HepG2 (cell line): ENCODE data around the gene SAYSD1. TPM values are rescaled to one million over a fixed set of nuclear protein-coding genes. Genes with fewer than 3 reads are reported as not detected.

Experiments
- ATF3 ChIP-seq: sonication (generic); formaldehyde crosslinking; IDR thresholded peaks from 2 replicates; pipeline ENCODE4 v1.4.0; 2020; ENCODE audit warnings: missing genetic modification reagents
- CBX1 ChIP-seq: IDR thresholded peaks from one replicate; pipeline ENCODE4 v1.6.1; 2016; ENCODE audit warnings: antibody characterized with exemption, low read depth
- FOSL1 ChIP-seq: sonication (generic); formaldehyde crosslinking; IDR thresholded peaks from 2 replicates; pipeline ENCODE4 v1.9.0; 2021; ENCODE audit warnings: missing genetic modification reagents, borderline replicate concordance
- FOXC1 ChIP-seq: sonication (generic); formaldehyde crosslinking; IDR thresholded peaks from 2 replicates; pipeline ENCODE4 v1.8.0; 2022; ENCODE audit warnings: mild to moderate bottlenecking, missing genetic modification reagents, borderline replicate concordance
- FOXO4 ChIP-seq: sonication (generic); formaldehyde crosslinking; conservative IDR thresholded peaks from 2 replicates; pipeline ENCODE4 v1.8.1; 2023; ENCODE audit warnings: missing genetic modification reagents
- JUN ChIP-seq: sonication (generic); formaldehyde crosslinking; IDR thresholded peaks from 2 replicates; pipeline ENCODE4 v1.4.0; 2020; ENCODE audit warnings: mild to moderate bottlenecking, missing genetic modification reagents
- PAF1 ChIP-seq: IDR thresholded peaks from 2 replicates; pipeline ENCODE4 v1.6.1; 2016; ENCODE audit warnings: missing genetic modification reagents, missing compliant biosample characterization
- POLR2A ChIP-seq, 2 experiments: IDR thresholded peaks; 2 replicates each; pipeline ENCODE4 v1.6.1; 2011; ENCODE audit warnings: low read depth in 2 of 2, low read length in 2 of 2, mild to moderate bottlenecking in 1 of 2, moderate library complexity in 1 of 2; ENCODE audit not compliant: insufficient read depth in 1 of 2
- RNF2 ChIP-seq: fragments of 450-650 bp; conservative IDR thresholded peaks from 2 replicates; pipeline ENCODE4 v1.6.1; 2016; ENCODE audit warnings: low read depth
- RNF219 ChIP-seq: sonication (generic); formaldehyde crosslinking; IDR thresholded peaks from 2 replicates; pipeline ENCODE4 v1.5.0; 2020; ENCODE audit warnings: mild to moderate bottlenecking, missing genetic modification reagents
- SP4 ChIP-seq: sonication (generic); formaldehyde crosslinking; IDR thresholded peaks from 2 replicates; pipeline ENCODE4 v1.8.1; 2023; ENCODE audit warnings: mild to moderate bottlenecking, missing genetic modification reagents
- TEAD3 ChIP-seq: optimal IDR thresholded peaks from 2 replicates; pipeline ENCODE3; 2016; ENCODE audit warnings: borderline replicate concordance
- ZFP1 ChIP-seq: IDR thresholded peaks from 2 replicates; pipeline ENCODE4 v1.6.1; 2016
- ZFP37 ChIP-seq: sonication (generic); formaldehyde crosslinking; IDR thresholded peaks from 2 replicates; pipeline ENCODE4 v1.4.0; 2020; ENCODE audit warnings: missing genetic modification reagents, borderline replicate concordance
- ZNF142 ChIP-seq: sonication (generic); formaldehyde crosslinking; IDR thresholded peaks from 2 replicates; pipeline ENCODE4 v1.4.0; 2020; ENCODE audit warnings: missing genetic modification reagents
- ZNF260 ChIP-seq: sonication (generic); formaldehyde crosslinking; IDR thresholded peaks from 2 replicates; pipeline ENCODE4 v1.4.0; 2020; ENCODE audit warnings: missing genetic modification reagents, low read depth, mild to moderate bottlenecking, borderline replicate concordance
- ZNF446 ChIP-seq: sonication (generic); formaldehyde crosslinking; IDR thresholded peaks from 2 replicates; pipeline ENCODE4 v1.5.0; 2020; ENCODE audit warnings: mild to moderate bottlenecking, missing genetic modification reagents
- ZNF552 ChIP-seq: sonication (generic); formaldehyde crosslinking; IDR thresholded peaks from 2 replicates; pipeline ENCODE4 v1.9.0; 2022; ENCODE audit warnings: missing genetic modification reagents, mild to moderate bottlenecking, borderline replicate concordance
- ZNF644 ChIP-seq: IDR thresholded peaks from 2 replicates; pipeline ENCODE4 v1.6.1; 2016; ENCODE audit warnings: low read depth
- ZNF660 ChIP-seq: sonication (generic); formaldehyde crosslinking; IDR thresholded peaks from 2 replicates; pipeline ENCODE4 v1.5.1; 2020; ENCODE audit warnings: mild to moderate bottlenecking, low read depth, missing genetic modification reagents, borderline replicate concordance
- polyA plus RNA-seq, 8 experiments: library from polyadenylated mRNA; depleted of rRNA in 3 of 8; stranded (reverse) in 7 of 8; unstranded in 1 of 8; fragments of >200 nt; fragmentation: Illumina TruSeq in 4 of 8; extraction: Trizol in 4 of 8; gene quantifications; 2 replicates each; pipeline versions ENCODE4 v1.2.1 to v1.2.3, GENCODE V29; 2011 to 2016; ENCODE audit warnings: low read depth in 4 of 8, missing spikeins in 1 of 8, mixed read lengths in 1 of 8; ENCODE audit not compliant: insufficient read depth in 1 of 8
- total RNA-seq, 5 experiments: library from RNA; depleted of rRNA; stranded (reverse); fragments of >200 nt; fragmentation: Illumina TruSeq; extraction: Trizol; gene quantifications; 2 replicates each; pipeline ENCODE4 v1.2.3, GENCODE V29; 2016; ENCODE audit warnings: low read depth in 1 of 5

The SAYSD1 gene
- total and polyA plus RNA-seq, 2 of the 13 experiments (the other 11 are each of a cell fraction or from before 2014, with no cell fraction given) = 10.1 to 16.0 TPM

- TF ChIP-seq RNF219 (CRISPR knock-in tag) (no peak), ZNF446 (CRISPR knock-in tag) (peak; percentile 98), ZNF142 (CRISPR knock-in tag) (peak; percentile 88), ZFP1 (0 out of 2 replicates have a peak, but pooled peaks have one; percentile 9), POLR2A (IDR thresholded peaks at IDR 0.05; ENCODE audit: insufficient read depth in 1 of 2, low read depth in 2 of 2, low read length in 2 of 2) (peak; percentile 78 to 80), SP4 (CRISPR knock-in tag) (peak; percentile 90), FOXC1 (CRISPR knock-in tag) (peak; percentile 99), TEAD3 (CRISPR knock-in tag) (peak; percentile 45), ZNF552 (CRISPR knock-in tag) (peak; percentile 97), ZNF660 (no peak), ZFP37 (CRISPR knock-in tag) (peak; percentile 96), JUN (peak; percentile 76), FOSL1 (CRISPR knock-in tag) (peak; percentile 66; the same call in 1 of the 2 replicates), FOXO4 (CRISPR knock-in tag) (peak; percentile 98; the same call in 1 of the 2 replicates), ZNF260 (CRISPR knock-in tag) (peak; percentile 98; the same call in 1 of the 2 replicates), RNF2 (peak; percentile 98), ATF3 (CRISPR knock-in tag) (peak; percentile 50; the same call in 1 of the 2 replicates), CBX1 (no peak), ZNF644 (CRISPR knock-in tag) (no peak; the same call in 1 of the 2 replicates), PAF1 (CRISPR knock-in tag) (no peak)
These were observed at the start of gene SAYSD1 (continued) for GRCh38 chr6:39114704-39115599.
